ENCODE results near the gene DHDH. TPM values are rescaled to one million over a fixed set of nuclear protein-coding genes. Genes with fewer than 3 reads are reported as not detected.
A peak's percentile ranks its signal among the peaks of the same experiment; 100 is the strongest.

DHDH gene
- total and polyA plus RNA-seq, 2 experiments from 2014 or later, result 0.69 to 4.7 TPM

GRCh38 chr19:48965040-48965805, 31.7 kb downstream of the DHDH start, which contains the start of gene FTL:
Gene FTL, plus strand, starts transcription at chr19:48965309. Its CDS starts 199 bp downstream, at chr19:48965508.
- Mint-ChIP-seq H3K27me3 (ENCODE audit: insufficient read depth, low read depth, poor library complexity) (peaks cover 62% of the 10 kb centered on the region), H3K4me3 (peak within 1 kb of the TSS; percentile 95), H3K4me1 (peaks cover 38% of the 10 kb centered on the region), H3K27ac (peak within 1 kb of the TSS; percentile 97), H3K9me3 (peaks cover 16% of the 10 kb centered on the region), H3K36me3 (ENCODE audit: low read depth) (peaks cover 57% of the 10 kb centered on the region)
- peaks cover 24% of the 10 kb centered on the region for H3K79me2 ChIP-seq (replicated peaks; ENCODE audit: insufficient read depth)
- H3K9me2 ChIP-seq (ENCODE audit: insufficient read depth), result no peaks in the 10 kb centered on the region
- H3F3A ChIP-seq (replicated peaks; ENCODE audit: low read depth), result peaks cover 59% of the 10 kb centered on the region
- H3K4me1 ChIP-seq (ENCODE audit: insufficient read depth), result peaks cover 18% of the 10 kb centered on the region
- ATAC-seq, result peak; percentile 64
- H2AFZ ChIP-seq, result no peak within 1 kb of the TSS
- TF ChIP-seq ZNF114 (CRISPR knock-in tag; IDR thresholded peaks at IDR 0.05) (no peak), CREB1 (CRISPR knock-in tag; IDR thresholded peaks at IDR 0.05; ENCODE audit: low read depth) (0 out of 2 replicates have a peak, but pooled peaks have one; percentile 5), POLR2AphosphoS5 (IDR thresholded peaks at IDR 0.05; ENCODE audit: low read depth) (peak; percentile 100), JUNB (IDR thresholded peaks at IDR 0.05; ENCODE audit: unreplicated experiment) (no peak), CTCF (conservative IDR thresholded peaks at IDR 0.05; ENCODE audit: low read depth in 2 of 2) (no peak), EZH2 (IDR thresholded peaks at IDR 0.05; ENCODE audit: low read depth, unreplicated experiment) (no peak), NANOG (IDR thresholded peaks at IDR 0.05; ENCODE audit: borderline replicate concordance) (no peak), REST (IDR thresholded peaks at IDR 0.05; ENCODE audit: unreplicated experiment) (peak; percentile 30), EZH2phosphoT487 (IDR thresholded peaks at IDR 0.05; ENCODE audit: unreplicated experiment) (no peak), ETS1 (IDR thresholded peaks at IDR 0.05) (peak; percentile 66)
- H3K4me3 ChIP-seq, result peak within 1 kb of the TSS; percentile 100
- peak within 1 kb of the TSS; percentile 99 for H3K27ac ChIP-seq (ENCODE audit: low read depth)
- H3K36me3 ChIP-seq (ENCODE audit: insufficient read depth), result peaks cover 13% of the 10 kb centered on the region
- peak within 1 kb of the TSS; percentile 99 for H3K4me2 ChIP-seq
- peaks cover 6% of the 10 kb centered on the region for H4K20me1 ChIP-seq (replicated peaks; ENCODE audit: insufficient read depth)
- DNase-seq (ENCODE audit: low spot score), result peak; percentile 96
- H3K27me3 ChIP-seq (ENCODE audit: insufficient read depth), result no peaks in the 10 kb centered on the region

Data from GM23338 (cell line).